Activated CD4-positive, alpha-beta T cell treated with anti-CD3 and anti-CD28 coated beads, Interleukin-2, amount 50 U/mL, for 4 hours (primary cell): ENCODE measurements around the gene IL1RAPL1.

Experiments used
- DNase-seq, 2 experiments: peaks; one replicate each; pipeline ENCODE4 v3.0.0-alpha.2; 2020

The IL1RAPL1 gene

GRCh38 chrX:29941287-29941686 lies 1354.0 kb downstream of the IL1RAPL1 start:
- DNase-seq, result no peak

- DNase-seq, result no peak
Measured at GRCh38 chrX:29947225-29947624, 1360.0 kb downstream of the IL1RAPL1 start.

GRCh38 chrX:29948653-29949052 lies 1361.4 kb downstream of the IL1RAPL1 start:
- no peak for DNase-seq

GRCh38 chrX:29952016-29952415 lies 1364.8 kb downstream of the IL1RAPL1 start:
- DNase-seq, result no peak

GRCh38 chrX:29962061-29962460 lies 1374.8 kb downstream of the IL1RAPL1 start:
- DNase-seq, result no peak

GRCh38 chrX:29965634-29966033 lies 1378.4 kb downstream of the IL1RAPL1 start:
- DNase-seq, result no peak

GRCh38 chrX:29992083-29992482 lies 1404.8 kb downstream of the IL1RAPL1 start:
- DNase-seq, result no peak

- no peak for DNase-seq
Measured at GRCh38 chrX:30005813-30006212, 1418.6 kb downstream of the IL1RAPL1 start.
